Brain microvascular endothelial cell (primary cell): Measurements from ENCODE around the gene ADGRD2.

ENCODE experiments used
- DNase-seq: peaks from one replicate; pipeline ENCODE4 v3.0.0-alpha.2; 2020
- H3K27ac ChIP-seq: fragments of 250-450 bp; sonication (Bioruptor Pico); 2 replicates; pipeline ENCODE4 v1.5.1; 2020; ENCODE audit warnings: mild to moderate bottlenecking, moderate library complexity
- H3K27me3 ChIP-seq: fragments of 250-450 bp; sonication (Bioruptor Pico); replicated peaks from 2 replicates; pipeline ENCODE4 v1.5.1; 2020; ENCODE audit warnings: mild to moderate bottlenecking
- H3K36me3 ChIP-seq: fragments of 250-450 bp; sonication (Bioruptor Pico); replicated peaks from 2 replicates; pipeline ENCODE4 v1.5.1; 2020; ENCODE audit warnings: mild to moderate bottlenecking
- H3K4me3 ChIP-seq: 2 replicates; pipeline ENCODE4 v1.5.1; 2011; ENCODE audit warnings: low read depth, mild to moderate bottlenecking, control low read depth, low read length, moderate library complexity
- CTCF ChIP-seq: IDR thresholded peaks from 2 replicates; pipeline ENCODE4 v1.5.1; 2011; ENCODE audit warnings: low read depth, mild to moderate bottlenecking, moderate library complexity, low read length, control low read depth, inconsistent platforms; ENCODE audit errors: missing control alignments
- in situ Hi-C: cut with HindIII; loops from 2 replicates; pipeline ENCODE4 v1.10.0; 2017; ENCODE audit warnings: low sequenced_read_pairs, low pct_ligation_motif_present

ADGRD2 gene

DNA sequence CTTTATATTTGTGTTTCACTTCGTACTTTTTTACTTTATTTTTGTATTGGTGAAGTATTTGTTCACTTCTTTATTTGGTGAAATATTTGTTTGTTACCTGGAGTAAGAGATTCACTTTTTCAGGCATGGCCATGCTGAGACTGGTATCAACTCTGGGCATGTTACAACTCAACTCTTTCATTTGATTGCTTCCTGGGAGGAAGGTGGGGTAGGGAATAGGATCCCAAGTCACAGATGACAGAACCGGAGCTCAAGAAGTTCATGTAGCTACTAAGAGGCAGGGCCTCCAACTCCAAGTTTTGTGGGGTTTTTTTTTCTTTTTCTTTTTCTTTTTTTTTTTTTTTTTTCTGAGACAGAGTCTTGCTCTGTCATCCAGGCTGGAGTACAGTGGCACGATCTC is 6.1 kb upstream of the ADGRD2 start:
- in situ Hi-C loops = no loop called here
- no peak overlapping the region for H3K4me3 ChIP-seq
- no peaks in the 10 kb centered on the region for H3K27me3 ChIP-seq
- no peak for TF ChIP-seq CTCF
- H3K36me3 ChIP-seq = no peaks in the 10 kb centered on the region
- no peak overlapping the region for H3K27ac ChIP-seq
- no peak for DNase-seq

DNA sequence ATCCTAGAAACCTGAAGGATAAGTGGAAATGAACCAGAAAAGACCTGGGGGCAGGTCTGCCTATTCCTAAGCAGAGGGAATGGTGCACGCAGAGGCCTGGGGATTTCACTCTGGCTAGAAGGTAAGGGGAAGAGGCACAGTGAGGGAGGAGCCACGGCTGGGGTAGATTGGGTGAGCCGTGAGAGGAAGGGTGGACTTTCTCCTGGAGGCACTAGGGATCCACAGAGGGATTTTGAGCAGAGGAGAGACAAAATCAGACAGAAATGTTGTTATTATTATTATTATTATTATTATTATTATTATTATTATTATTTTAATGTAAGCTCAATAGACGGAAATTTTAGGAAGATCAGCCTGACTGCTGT is 3.0 kb upstream of the ADGRD2 start:
- TF ChIP-seq CTCF = no peak
- no peaks in the 10 kb centered on the region for H3K36me3 ChIP-seq
- H3K4me3 ChIP-seq = no peak overlapping the region
- no peak overlapping the region for H3K27ac ChIP-seq
- peaks cover 16% of the 10 kb centered on the region for H3K27me3 ChIP-seq
- no peak for DNase-seq
- in situ Hi-C loops = no loop called here

DNA sequence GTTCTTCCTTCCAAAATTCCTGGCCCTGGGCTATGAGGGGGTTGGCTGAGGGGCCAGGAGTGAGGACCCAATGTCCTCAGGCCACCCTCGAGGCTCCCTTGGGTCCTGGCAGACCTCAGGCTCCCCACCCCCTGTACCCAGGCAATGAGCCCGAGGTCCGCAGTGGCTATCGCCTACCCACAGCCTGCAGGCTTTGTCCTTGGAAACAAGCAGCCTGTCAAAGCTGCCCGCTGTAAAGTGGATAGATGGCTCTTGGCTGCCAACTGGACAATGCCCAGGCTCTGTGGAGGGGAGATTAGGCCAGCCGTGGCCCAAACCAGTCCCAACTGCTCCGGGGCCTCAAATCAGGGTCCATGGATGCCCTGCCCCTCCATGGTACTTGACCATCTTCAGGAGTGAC is 2.2 kb upstream of the ADGRD2 start:
- in situ Hi-C loops = no loop called here
- no peak overlapping the region for H3K4me3 ChIP-seq
- H3K27me3 ChIP-seq = peaks cover 24% of the 10 kb centered on the region
- no peak overlapping the region for H3K27ac ChIP-seq
- no peak for TF ChIP-seq CTCF
- no peak for DNase-seq
- no peaks in the 10 kb centered on the region for H3K36me3 ChIP-seq

DNA sequence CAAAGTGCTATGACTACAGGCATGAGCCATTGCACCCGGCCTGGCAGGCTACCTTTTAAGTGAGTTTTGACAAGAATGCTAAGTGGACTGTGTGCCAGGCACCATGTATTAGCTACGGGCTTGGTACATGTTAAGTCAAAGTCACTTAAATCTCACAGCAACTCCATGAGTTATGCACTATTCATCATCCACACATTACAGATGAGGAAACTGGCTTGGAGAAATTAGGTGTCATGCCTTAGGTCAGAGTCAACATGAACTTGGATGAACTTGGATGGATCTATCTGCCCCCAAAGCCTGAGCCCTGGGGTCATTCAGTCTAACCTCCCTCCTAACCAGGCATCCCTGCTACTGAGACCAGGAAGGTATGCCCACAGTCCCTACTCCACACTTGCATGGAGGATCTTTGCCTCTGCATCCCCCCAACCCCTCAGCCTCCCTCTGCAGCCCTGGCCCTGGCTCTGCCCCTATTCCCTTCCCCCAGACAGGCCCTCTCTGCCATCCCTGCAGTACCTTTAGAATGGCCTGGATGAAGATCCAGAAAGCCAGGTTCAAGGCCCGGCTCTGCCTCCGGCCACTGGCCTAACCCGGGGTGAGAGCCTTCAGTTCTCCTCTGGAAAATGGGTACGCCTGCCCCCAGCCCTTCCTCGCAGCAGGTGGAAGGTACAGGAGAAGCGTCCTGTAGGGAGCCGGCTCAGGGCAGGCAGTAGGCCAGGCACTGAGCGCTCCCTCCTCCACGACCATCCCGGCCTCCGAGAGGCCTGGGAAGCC is 685 bp upstream of the ADGRD2 start:
- no peak for DNase-seq
- in situ Hi-C loops = no loop called here

GRCh38 chr9:124450931-124451661 is 845 bp downstream of the ADGRD2 start:
- Histone ChIP-seq H3K27ac (no peak overlapping the region), H3K36me3 (no peaks in the 10 kb centered on the region), H3K27me3 (peaks cover 32% of the 10 kb centered on the region), H3K4me3 (no peak overlapping the region)
- in situ Hi-C loops = no loop called here
- no peak for DNase-seq
- TF ChIP-seq CTCF = no peak

More for the DNA sequence above, 685 bp upstream of the ADGRD2 start:
- no peak for TF ChIP-seq CTCF
- Histone ChIP-seq H3K27me3 (peaks cover 32% of the 10 kb centered on the region), H3K27ac (no peak overlapping the region), H3K36me3 (no peaks in the 10 kb centered on the region), H3K4me3 (no peak overlapping the region)
